Kidney epithelial cell (primary cell): Measurements from ENCODE around the gene XPO6. TPM values are rescaled to one million over a fixed set of nuclear protein-coding genes. Genes with fewer than 3 reads are reported as not detected.

Experiments
- DNase-seq: peaks from one replicate; pipeline ENCODE4 v3.0.0-alpha.2; 2010; ENCODE audit warnings: low read depth
- H3K27me3 ChIP-seq: 2 replicates; pipeline ENCODE4 v1.6.0; 2011; ENCODE audit warnings: low read length; ENCODE audit not compliant: control insufficient read depth, insufficient read depth
- H3K36me3 ChIP-seq: 2 replicates; pipeline ENCODE4 v1.5.1; 2011; ENCODE audit warnings: low read length; ENCODE audit not compliant: control insufficient read depth, insufficient read depth
- H3K4me3 ChIP-seq: 2 replicates; pipeline ENCODE4 v1.5.1; 2011; ENCODE audit warnings: low read depth, mild to moderate bottlenecking, control low read depth, low read length
- total RNA-seq: library from RNA; depleted of rRNA; stranded (reverse); fragments of >200 nt; gene quantifications from 2 replicates; pipeline ENCODE4 v1.2.3, GENCODE V29; 2015
- TF ChIP-seq, protein P1 (sequence below): IDR thresholded peaks from 2 replicates; pipeline ENCODE4 v1.5.1; 2011; ENCODE audit warnings: mild to moderate bottlenecking, moderate library complexity, low read length, control low read depth, inconsistent platforms; ENCODE audit not compliant: insufficient read depth, poor library complexity, severe bottlenecking

Gene XPO6
- total RNA-seq, 1 donor from 2014 or later = 61.9 TPM

DNA sequence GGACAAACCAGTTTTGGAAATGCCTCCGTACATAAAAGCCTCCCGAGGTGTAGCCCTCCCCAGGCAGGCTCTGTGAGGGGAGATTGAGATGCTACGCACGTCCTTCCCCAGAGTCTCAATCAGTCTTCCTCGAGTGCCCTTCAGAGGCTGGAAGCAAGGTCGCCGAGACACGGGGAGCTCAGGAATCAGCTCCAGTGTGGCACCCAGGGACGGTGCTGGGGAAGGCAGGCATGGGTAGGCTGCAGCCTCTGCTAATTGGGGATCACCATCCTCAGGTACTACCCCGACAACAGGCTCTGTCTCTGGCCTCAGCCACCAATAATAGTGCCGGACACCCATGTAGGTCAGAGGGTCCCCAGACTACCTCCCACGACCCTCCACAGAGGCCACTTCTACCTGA is 120.1 kb downstream of the XPO6 start:
- no peak for DNase-seq
- Histone ChIP-seq H3K4me3 (no peak overlapping the region), H3K27me3 (no peaks in the 10 kb centered on the region), H3K36me3 (no peaks in the 10 kb centered on the region)
- TF ChIP-seq, protein P1, sequence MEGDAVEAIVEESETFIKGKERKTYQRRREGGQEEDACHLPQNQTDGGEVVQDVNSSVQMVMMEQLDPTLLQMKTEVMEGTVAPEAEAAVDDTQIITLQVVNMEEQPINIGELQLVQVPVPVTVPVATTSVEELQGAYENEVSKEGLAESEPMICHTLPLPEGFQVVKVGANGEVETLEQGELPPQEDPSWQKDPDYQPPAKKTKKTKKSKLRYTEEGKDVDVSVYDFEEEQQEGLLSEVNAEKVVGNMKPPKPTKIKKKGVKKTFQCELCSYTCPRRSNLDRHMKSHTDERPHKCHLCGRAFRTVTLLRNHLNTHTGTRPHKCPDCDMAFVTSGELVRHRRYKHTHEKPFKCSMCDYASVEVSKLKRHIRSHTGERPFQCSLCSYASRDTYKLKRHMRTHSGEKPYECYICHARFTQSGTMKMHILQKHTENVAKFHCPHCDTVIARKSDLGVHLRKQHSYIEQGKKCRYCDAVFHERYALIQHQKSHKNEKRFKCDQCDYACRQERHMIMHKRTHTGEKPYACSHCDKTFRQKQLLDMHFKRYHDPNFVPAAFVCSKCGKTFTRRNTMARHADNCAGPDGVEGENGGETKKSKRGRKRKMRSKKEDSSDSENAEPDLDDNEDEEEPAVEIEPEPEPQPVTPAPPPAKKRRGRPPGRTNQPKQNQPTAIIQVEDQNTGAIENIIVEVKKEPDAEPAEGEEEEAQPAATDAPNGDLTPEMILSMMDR = no peak

DNA sequence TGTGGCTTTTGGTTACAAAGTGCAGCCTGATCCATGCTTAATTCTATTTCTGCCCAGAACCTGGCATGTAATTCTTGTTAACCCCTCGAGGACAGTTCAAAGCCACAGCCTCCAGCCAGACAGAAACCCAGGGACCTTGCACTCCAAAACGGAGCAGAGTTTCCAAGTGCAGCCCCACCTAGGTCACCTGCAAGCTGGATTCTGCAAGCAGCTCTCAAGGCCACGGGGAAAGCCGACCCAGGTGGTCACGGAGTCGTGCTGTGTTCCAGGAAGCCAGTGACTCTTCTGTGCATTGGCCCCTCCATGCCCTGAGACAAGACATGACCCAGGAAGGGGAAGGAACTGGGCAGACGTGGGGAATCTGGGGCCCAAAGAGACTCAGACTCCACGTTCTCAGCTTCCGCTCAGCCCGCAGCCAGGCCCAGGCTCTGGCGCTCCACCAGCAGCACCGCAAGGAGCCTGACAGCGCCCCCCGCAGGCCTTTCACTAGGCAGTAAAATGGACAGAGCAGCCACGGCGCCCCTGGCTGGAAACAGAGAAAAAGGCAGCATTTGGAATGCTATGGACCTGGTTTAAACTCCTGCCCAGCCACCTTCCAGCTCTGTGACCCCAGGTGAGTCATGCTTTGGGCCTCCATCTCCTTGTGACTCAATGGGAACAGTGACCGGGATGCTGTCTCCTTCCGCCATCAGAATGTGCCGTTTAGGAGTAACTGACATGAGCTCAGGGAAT is 121.0 kb downstream of the XPO6 start:
- TF ChIP-seq, protein P1 = peak; percentile 46
- peak; percentile 41 for DNase-seq
- Histone ChIP-seq H3K27me3 (no peaks in the 10 kb centered on the region), H3K4me3 (no peak overlapping the region), H3K36me3 (no peaks in the 10 kb centered on the region)

DNA sequence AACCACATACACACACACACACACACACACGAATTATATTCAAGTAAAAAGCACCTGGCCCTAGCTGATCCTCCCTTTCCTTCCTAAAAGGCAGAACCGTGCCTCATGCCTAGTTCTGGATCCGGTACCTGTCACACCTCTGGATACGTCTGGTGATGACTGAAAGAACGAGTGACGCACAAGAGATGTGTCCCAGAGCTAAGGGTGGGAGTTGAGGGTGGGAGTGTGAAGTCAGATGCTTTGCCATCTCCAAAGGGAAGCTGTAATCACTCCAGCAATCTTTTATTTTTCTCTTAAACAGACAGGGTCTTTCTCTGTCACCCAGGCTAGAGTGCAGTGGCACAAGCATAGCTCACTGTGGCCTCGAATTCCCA is 121.8 kb downstream of the XPO6 start:
- TF ChIP-seq, protein P1 = no peak
- Histone ChIP-seq H3K4me3 (no peak overlapping the region), H3K36me3 (no peaks in the 10 kb centered on the region), H3K27me3 (no peaks in the 10 kb centered on the region)
- no peak for DNase-seq

GRCh38 chr16:28089205-28089991 is 122.4 kb downstream of the XPO6 start:
- no peak for DNase-seq
- Histone ChIP-seq H3K27me3 (no peaks in the 10 kb centered on the region), H3K4me3 (no peak overlapping the region), H3K36me3 (no peaks in the 10 kb centered on the region)
- TF ChIP-seq, protein P1 = no peak

DNA sequence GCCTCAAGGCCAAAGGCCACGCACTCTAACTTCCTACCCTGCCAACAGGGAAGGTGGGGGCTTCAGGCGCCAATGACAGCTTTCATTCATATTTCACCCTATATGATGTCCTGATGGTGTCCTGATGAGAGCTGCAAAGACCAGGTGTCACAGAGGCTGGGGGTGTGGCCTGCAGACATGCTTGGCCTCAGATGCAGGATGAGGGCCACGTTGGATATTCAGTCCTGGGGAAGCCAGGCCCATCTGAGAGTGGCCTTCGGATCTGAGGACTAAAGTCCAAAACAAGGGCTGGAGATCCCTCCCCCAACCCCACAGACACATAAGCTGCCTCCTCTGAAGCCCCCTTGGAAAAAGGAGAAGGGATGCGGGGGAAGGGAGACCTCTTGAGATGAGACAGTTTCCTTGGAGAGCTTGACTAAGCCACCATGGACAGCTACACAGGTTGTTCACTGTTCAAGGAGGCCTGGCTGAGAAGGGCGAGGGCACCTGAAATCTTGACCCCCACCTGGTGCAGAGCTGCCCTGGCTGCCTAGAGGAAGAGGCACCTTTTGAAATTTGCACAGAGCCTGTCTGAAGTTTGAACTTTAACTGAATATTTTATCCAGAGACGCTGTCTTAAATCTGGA is 124.0 kb downstream of the XPO6 start:
- no peaks in the 10 kb centered on the region for H3K27me3 ChIP-seq
- TF ChIP-seq, protein P1 = no peak
- H3K36me3 ChIP-seq = no peaks in the 10 kb centered on the region
- DNase-seq = no peak
- no peak overlapping the region for H3K4me3 ChIP-seq
